Activated T-cell treated with anti-CD3 and anti-CD28 coated beads for 1 hour (primary cell): ENCODE data around the gene KLK8.
"Not testable (repeated sequence)": the region's sequence is repeated elsewhere in the genome, so short reads cannot be mapped to it uniquely, and the experiment has no call there.

Experiments
- DNase-seq: peaks from one replicate; pipeline ENCODE4 v3.0.0-alpha.2; 2020; ENCODE audit warnings: low read depth

Gene KLK8

GRCh38 chr19:50981587-50982146 is 19.7 kb downstream of the KLK8 start:
- no peak for DNase-seq

GRCh38 chr19:50980208-50980607 is 21.2 kb downstream of the KLK8 start:
- DNase-seq = no peak

GRCh38 chr19:50979758-50980157 is 21.6 kb downstream of the KLK8 start:
- DNase-seq = no peak

- no peak for DNase-seq
These were observed 22.5 kb downstream of the KLK8 start for GRCh38 chr19:50978772-50979390.

- no peak for DNase-seq
These were observed 23.8 kb downstream of the KLK8 start for GRCh38 chr19:50977626-50978025.

- DNase-seq = no peak
These were observed 25.6 kb downstream of the KLK8 start for GRCh38 chr19:50975766-50976165.

GRCh38 chr19:50974702-50975556 is 26.5 kb downstream of the KLK8 start:
- DNase-seq = no peak

- no peak for DNase-seq
These were observed 28.5 kb downstream of the KLK8 start for GRCh38 chr19:50972795-50973376.

GRCh38 chr19:50969810-50970209 is 31.6 kb downstream of the KLK8 start:
- not testable (repeated sequence) for DNase-seq

- no peak for DNase-seq
These were observed 32.0 kb downstream of the KLK8 start, which contains the start of gene KLK6 for GRCh38 chr19:50969413-50969760. Gene KLK6 (minus strand): TSS chr19:50969591. CDS start chr19:50968104, 1,487 bp downstream.

- no peak for DNase-seq
These were observed 32.5 kb downstream of the KLK8 start for GRCh38 chr19:50968716-50969412.

GRCh38 chr19:50967929-50968715 is 33.3 kb downstream of the KLK8 start:
- no peak for DNase-seq

GRCh38 chr19:50964266-50964665 is 37.1 kb downstream of the KLK8 start:
- DNase-seq = no peak

GRCh38 chr19:50963381-50963780 is 38.0 kb downstream of the KLK8 start:
- DNase-seq = no peak

- no peak for DNase-seq
These were observed 39.2 kb downstream of the KLK8 start for GRCh38 chr19:50962245-50962644.

GRCh38 chr19:50959731-50960500 is 41.5 kb downstream of the KLK8 start:
- no peak for DNase-seq

- DNase-seq = no peak
These were observed 43.8 kb downstream of the KLK8 start for GRCh38 chr19:50957587-50957986.

- DNase-seq = no peak
These were observed 48.5 kb downstream of the KLK8 start, which contains the start of gene KLK5 for GRCh38 chr19:50952910-50953309. Gene KLK5 (minus strand): TSS chr19:50953038. CDS start chr19:50952657, 381 bp downstream.

GRCh38 chr19:50949861-50950260 is 51.5 kb downstream of the KLK8 start:
- DNase-seq = no peak

- no peak for DNase-seq
These were observed 54.3 kb downstream of the KLK8 start for GRCh38 chr19:50947123-50947522.
